SH-SY5Y (cell line): ENCODE measurements around the gene GAS2L2.

Experiments used
- GATA2 ChIP-seq: IDR thresholded peaks from 2 replicates; pipeline ENCODE4 v1.6.1; 2011; ENCODE audit warnings: mild to moderate bottlenecking, low read depth, low read length
- GATA3 ChIP-seq: IDR thresholded peaks from 2 replicates; pipeline ENCODE4 v1.6.1; 2011; ENCODE audit warnings: low read depth, mild to moderate bottlenecking, low read length, moderate library complexity

GAS2L2 gene

GRCh38 chr17:35731239-35731916 lies 21.7 kb downstream of the GAS2L2 start, which contains the start of gene RASL10B:
Gene RASL10B, plus strand, starts transcription at chr17:35731639. Its CDS starts 3,546 bp downstream, at chr17:35735185.
- no peak for TF ChIP-seq GATA2
- TF ChIP-seq GATA3 = no peak

- TF ChIP-seq GATA3 (no peak), GATA2 (no peak)
Observed at GRCh38 chr17:35730400-35731005, 22.5 kb downstream of the GAS2L2 start.

GRCh38 chr17:35729405-35729833 lies 23.6 kb downstream of the GAS2L2 start:
- no peak for TF ChIP-seq GATA2

- TF ChIP-seq GATA3 = no peak
- no peak for TF ChIP-seq GATA2
Observed at GRCh38 chr17:35728551-35728950, 24.5 kb downstream of the GAS2L2 start.

- TF ChIP-seq GATA2 (no peak), GATA3 (no peak)
Observed at GRCh38 chr17:35727635-35728034, 25.4 kb downstream of the GAS2L2 start.

GRCh38 chr17:35726953-35727460 lies 26.0 kb downstream of the GAS2L2 start:
- TF ChIP-seq GATA3 (no peak), GATA2 (no peak)

GRCh38 chr17:35726127-35726952 lies 26.7 kb downstream of the GAS2L2 start:
- TF ChIP-seq GATA2 = no peak
- no peak for TF ChIP-seq GATA3

GRCh38 chr17:35725802-35726126 lies 27.3 kb downstream of the GAS2L2 start:
- TF ChIP-seq GATA2 = no peak

GRCh38 chr17:35725058-35725457 lies 28.0 kb downstream of the GAS2L2 start:
- no peak for TF ChIP-seq GATA2
- no peak for TF ChIP-seq GATA3

- no peak for TF ChIP-seq GATA2
- no peak for TF ChIP-seq GATA3
Observed at GRCh38 chr17:35723735-35724134, 29.3 kb downstream of the GAS2L2 start.

GRCh38 chr17:35717475-35717874 lies 35.6 kb downstream of the GAS2L2 start:
- no peak for TF ChIP-seq GATA3
- TF ChIP-seq GATA2 = no peak

- TF ChIP-seq GATA2 (no peak), GATA3 (no peak)
Observed at GRCh38 chr17:35716897-35717465, 36.1 kb downstream of the GAS2L2 start.

- no peak for TF ChIP-seq GATA3
- TF ChIP-seq GATA2 = no peak
Observed at GRCh38 chr17:35716173-35716572, 36.9 kb downstream of the GAS2L2 start.

GRCh38 chr17:35715416-35715815 lies 37.6 kb downstream of the GAS2L2 start:
- TF ChIP-seq GATA3 (no peak), GATA2 (no peak)

- TF ChIP-seq GATA2 (no peak), GATA3 (0 out of 2 replicates have a peak, but pooled peaks have one; percentile 23)
Observed at GRCh38 chr17:35714988-35715387, 38.1 kb downstream of the GAS2L2 start.
